Urothelium cell line (cell line): ENCODE data around the gene IGSF9B.

Experiments used
- DNase-seq: peaks from one replicate; pipeline ENCODE4 v3.0.0; 2011; ENCODE audit warnings: low spot score, mixed read lengths
- FAIRE-seq: peaks from 2 replicates; lab custom pipeline; 2011; peaks lifted over from hg19 to GRCh38; lab: Jason Lieb, UNC

IGSF9B gene

GRCh38 chr11:133985981-133986944 lies 29.5 kb upstream of the IGSF9B start:
- DNase-seq = no peak
- FAIRE-seq = no peak

GRCh38 chr11:133984828-133985227 lies 28.1 kb upstream of the IGSF9B start:
- FAIRE-seq (no peak), DNase-seq (no peak)

- no peak for FAIRE-seq
- no peak for DNase-seq
Measured at GRCh38 chr11:133983660-133984316, 27.0 kb upstream of the IGSF9B start.

GRCh38 chr11:133982876-133983275 lies 26.1 kb upstream of the IGSF9B start:
- FAIRE-seq = no peak
- DNase-seq = no peak

- no peak for DNase-seq
- no peak for FAIRE-seq
Measured at GRCh38 chr11:133982151-133982550, 25.4 kb upstream of the IGSF9B start.

- no peak for FAIRE-seq
Measured at GRCh38 chr11:133981156-133981555, 24.4 kb upstream of the IGSF9B start.

GRCh38 chr11:133980665-133981064 lies 23.9 kb upstream of the IGSF9B start:
- FAIRE-seq (no peak), DNase-seq (no peak)

More at GRCh38 chr11:133981156-133981555, 24.4 kb upstream of the IGSF9B start:
- DNase-seq = no peak

- FAIRE-seq = no peak
- no peak for DNase-seq
Measured at GRCh38 chr11:133978794-133979193, 22.0 kb upstream of the IGSF9B start.

GRCh38 chr11:133977067-133977677 lies 20.4 kb upstream of the IGSF9B start:
- FAIRE-seq = no peak
- DNase-seq = no peak

- DNase-seq (no peak), FAIRE-seq (no peak)
Measured at GRCh38 chr11:133975488-133975849, 18.7 kb upstream of the IGSF9B start.

- DNase-seq = no peak
- no peak for FAIRE-seq
Measured at GRCh38 chr11:133974836-133975487, 18.2 kb upstream of the IGSF9B start.

- DNase-seq (no peak), FAIRE-seq (no peak)
Measured at GRCh38 chr11:133971881-133972280, 15.1 kb upstream of the IGSF9B start.

GRCh38 chr11:133969112-133969511 lies 12.3 kb upstream of the IGSF9B start:
- FAIRE-seq (no peak), DNase-seq (no peak)

- no peak for DNase-seq
- FAIRE-seq = no peak
Measured at GRCh38 chr11:133968300-133968699, 11.5 kb upstream of the IGSF9B start.

GRCh38 chr11:133967599-133968238 lies 11.0 kb upstream of the IGSF9B start:
- no peak for FAIRE-seq
- DNase-seq = no peak

GRCh38 chr11:133966921-133967598 lies 10.3 kb upstream of the IGSF9B start:
- FAIRE-seq (no peak), DNase-seq (peak; percentile 46)

- DNase-seq (no peak), FAIRE-seq (no peak)
Measured at GRCh38 chr11:133966172-133966651, 9.4 kb upstream of the IGSF9B start.

- no peak for FAIRE-seq
- DNase-seq = peak; percentile 61
Measured at GRCh38 chr11:133965031-133965601, 8.3 kb upstream of the IGSF9B start.

- no peak for DNase-seq
Measured at GRCh38 chr11:133964356-133964755, 7.6 kb upstream of the IGSF9B start.

GRCh38 chr11:133961890-133962289 lies 5.1 kb upstream of the IGSF9B start:
- DNase-seq (no peak), FAIRE-seq (no peak)

More at GRCh38 chr11:133964356-133964755, 7.6 kb upstream of the IGSF9B start:
- FAIRE-seq = no peak
